ENCODE measurements around the gene CHIT1.
"Not testable (repeated sequence)": the region's sequence is repeated elsewhere in the genome, so short reads cannot be mapped to it uniquely, and the experiment has no call there.

Gene CHIT1

GRCh38 chr1:203229471-203230135 lies at the start of gene CHIT1:
Gene CHIT1, minus strand, starts transcription at chr1:203229673. Its CDS starts 37 bp downstream, at chr1:203229636.
- no peak for DNase-seq

GRCh38 chr1:203278885-203279406 lies 49.5 kb upstream of the CHIT1 start:
- no peak for DNase-seq

- DNase-seq: peak; percentile 44
Observed at GRCh38 chr1:203278082-203278884, 48.8 kb upstream of the CHIT1 start.

- no peak for DNase-seq
Observed at GRCh38 chr1:203276916-203277545, 47.6 kb upstream of the CHIT1 start.

GRCh38 chr1:203276408-203276807 lies 46.9 kb upstream of the CHIT1 start:
- no peak for DNase-seq

GRCh38 chr1:203275656-203276272 lies 46.3 kb upstream of the CHIT1 start:
- DNase-seq: no peak

- no peak for DNase-seq
Observed at GRCh38 chr1:203274603-203275381, 45.3 kb upstream of the CHIT1 start.

- DNase-seq: peak; percentile 33
Observed at GRCh38 chr1:203273869-203274602, 44.6 kb upstream of the CHIT1 start.

GRCh38 chr1:203273206-203273868 lies 43.9 kb upstream of the CHIT1 start:
- DNase-seq: peak; percentile 92

GRCh38 chr1:203272633-203273205 lies 43.2 kb upstream of the CHIT1 start:
- no peak for DNase-seq

GRCh38 chr1:203271962-203272632 lies 42.6 kb upstream of the CHIT1 start:
- no peak for DNase-seq

GRCh38 chr1:203271018-203271743 lies 41.7 kb upstream of the CHIT1 start:
- DNase-seq: peak; percentile 84

- DNase-seq: no peak
Observed at GRCh38 chr1:203270448-203270847, 41.0 kb upstream of the CHIT1 start.

GRCh38 chr1:203269654-203270020 lies 40.2 kb upstream of the CHIT1 start:
- no peak for DNase-seq

- DNase-seq: peak; percentile 84
Observed at GRCh38 chr1:203268901-203269653, 39.6 kb upstream of the CHIT1 start.

- DNase-seq: no peak
Observed at GRCh38 chr1:203267912-203268311, 38.4 kb upstream of the CHIT1 start.

- DNase-seq: peak; percentile 91
Observed at GRCh38 chr1:203267347-203267846, 37.9 kb upstream of the CHIT1 start.

- not testable (repeated sequence) for DNase-seq
Observed at GRCh38 chr1:203266140-203266539, 36.7 kb upstream of the CHIT1 start.

Data from CD4-positive, alpha-beta T cell treated with Interleukin-21 for 1 hour (primary cell).